Adipose tissue (tissue), 3 donors: ENCODE measurements around the gene LY9. TPM values are rescaled to one million over a fixed set of nuclear protein-coding genes. Genes with fewer than 3 reads are reported as not detected.
"Not testable (repeated sequence)": the region's sequence is repeated elsewhere in the genome, so short reads cannot be mapped to it uniquely, and the experiment has no call there.

ENCODE experiments used
- H3K27ac ChIP-seq: one replicate; pipeline ENCODE4 v1.5.1; 2013; ENCODE audit warnings: low read depth, low read length
- WGBS, 3 donors: extraction: QIAGEN DNeasy Blood & Tissue Kit; methylation state at CpG; one replicate each; pipeline ENCODE4 v1.1.7; 2013; 5-methylcytosine and 5-hydroxymethylcytosine counted together
- polyA plus RNA-seq, 3 donors: library from polyadenylated mRNA; stranded (reverse); fragments of 200-250 nt; gene quantifications; one replicate each; pipeline ENCODE4 v1.2.3, GENCODE V29; 2013
- donor health status: healthy with polysubstance abuse.
- donor health status: Bipolar disorder and iron deficiency.
- donor health status: healthy.

The LY9 gene
- polyA plus RNA-seq, 3 donors = 0.44 to 0.52 TPM; not detected in 1

GRCh38 chr1:160772331-160772730, 23.6 kb upstream of the LY9 start:
- no peak overlapping the region for H3K27ac ChIP-seq
- 87 to 93% (median 90%) methylated on average over 1 of the region's 1 CpG for WGBS, 3 donors

GRCh38 chr1:160773093-160773492, 22.9 kb upstream of the LY9 start:
- 79 to 82% (median 80%) methylated on average over 3 of the region's 3 CpGs for WGBS, 3 donors

GRCh38 chr1:160774886-160775719, 20.9 kb upstream of the LY9 start:
- 68 to 84% (median 81%) methylated on average over 2 of the region's 2 CpGs for WGBS, 3 donors
- H3K27ac ChIP-seq = no peak overlapping the region

More at GRCh38 chr1:160773093-160773492, 22.9 kb upstream of the LY9 start:
- H3K27ac ChIP-seq = no peak overlapping the region

- WGBS, 3 donors = 93 to 100% (median 100%) methylated on average over 1 of the region's 1 CpG
- H3K27ac ChIP-seq = no peak overlapping the region
These were observed 19.8 kb upstream of the LY9 start for GRCh38 chr1:160776178-160776577.

GRCh38 chr1:160777486-160778089, 18.4 kb upstream of the LY9 start:
- H3K27ac ChIP-seq = no peak overlapping the region
- WGBS, 3 donors = 54 to 66% (median 60%) methylated on average over 7 of the region's 7 CpGs

GRCh38 chr1:160778976-160779375, 17.0 kb upstream of the LY9 start:
- no peak overlapping the region for H3K27ac ChIP-seq
- WGBS, 3 donors = 86 to 92% (median 91%) methylated on average over 6 of the region's 6 CpGs

- no peak overlapping the region for H3K27ac ChIP-seq
- WGBS, 3 donors = 86 to 93% (median 87%) methylated on average over 18 of the region's 18 CpGs
These were observed 16.2 kb upstream of the LY9 start for GRCh38 chr1:160779626-160780397.

- 67 to 91% (median 88%) methylated on average over 2 of the region's 2 CpGs for WGBS, 3 donors
- no peak overlapping the region for H3K27ac ChIP-seq
These were observed 15.6 kb upstream of the LY9 start for GRCh38 chr1:160780398-160780755.

GRCh38 chr1:160781186-160781766, 14.7 kb upstream of the LY9 start:
- 39 to 83% (median 82%) methylated on average over 8 of the region's 8 CpGs for WGBS, 3 donors
- H3K27ac ChIP-seq = no peak overlapping the region

- WGBS, 3 donors = 60 to 84% (median 80%) methylated on average over 9 of the region's 9 CpGs
- H3K27ac ChIP-seq = no peak overlapping the region
These were observed 13.9 kb upstream of the LY9 start for GRCh38 chr1:160781914-160782689.

- H3K27ac ChIP-seq = not testable (repeated sequence)
- 87 to 93% (median 91%) methylated on average over 16 to 20 of the region's 25 CpGs for WGBS, 3 donors
These were observed 12.8 kb upstream of the LY9 start for GRCh38 chr1:160782988-160783765.

GRCh38 chr1:160789051-160789701, 6.8 kb upstream of the LY9 start:
- no peak overlapping the region for H3K27ac ChIP-seq
- WGBS, 3 donors = 91 to 94% (median 93%) methylated on average over 11 of the region's 11 CpGs

GRCh38 chr1:160789702-160790611, 6.0 kb upstream of the LY9 start:
- no peak overlapping the region for H3K27ac ChIP-seq
- WGBS, 3 donors = 84 to 88% (median 87%) methylated on average over 13 of the region's 13 CpGs

GRCh38 chr1:160794376-160794775, 1.6 kb upstream of the LY9 start:
- H3K27ac ChIP-seq = no peak overlapping the region
- 43 to 53% (median 47%) methylated on average over 3 of the region's 3 CpGs for WGBS, 3 donors

GRCh38 chr1:160797271-160797709, 1.3 kb downstream of the LY9 start:
- H3K27ac ChIP-seq = no peak overlapping the region
- 58 to 85% (median 84%) methylated on average over 3 of the region's 3 CpGs for WGBS, 3 donors

GRCh38 chr1:160797861-160798273, 1.9 kb downstream of the LY9 start:
- H3K27ac ChIP-seq = no peak overlapping the region
- 36 to 46% (median 38%) methylated on average over 4 of the region's 4 CpGs for whole genome bisulfite sequencing, 3 donors
